NOMO-1 treated with dmso at 0.1 percent for 144 hours (cell line): ENCODE measurements around the gene PPFIA1.
"Not testable (repeated sequence)": the region's sequence is repeated elsewhere in the genome, so short reads cannot be mapped to it uniquely, and the experiment has no call there.

Experiments used
- DNase-seq: peaks from one replicate; lab custom pipeline; 2025; ENCODE audit not compliant: unreplicated experiment; lab: John Stamatoyannopoulos, UW

Gene PPFIA1

GRCh38 chr11:70250876-70251658 lies 19.4 kb upstream of the PPFIA1 start:
- DNase-seq, result no peak

- no peak for DNase-seq
Observed at GRCh38 chr11:70251659-70252321, 18.7 kb upstream of the PPFIA1 start.

- no peak for DNase-seq
Observed at GRCh38 chr11:70252844-70253243, 17.6 kb upstream of the PPFIA1 start.

- no peak for DNase-seq
Observed at GRCh38 chr11:70255477-70256116, 14.9 kb upstream of the PPFIA1 start.

- DNase-seq, result not testable (repeated sequence)
Observed at GRCh38 chr11:70259077-70259476, 11.4 kb upstream of the PPFIA1 start.

GRCh38 chr11:70262951-70263350 lies 7.5 kb upstream of the PPFIA1 start:
- DNase-seq, result no peak

GRCh38 chr11:70263363-70263762 lies 7.1 kb upstream of the PPFIA1 start:
- DNase-seq, result no peak

GRCh38 chr11:70265341-70265740 lies 5.1 kb upstream of the PPFIA1 start:
- no peak for DNase-seq

- no peak for DNase-seq
Observed at GRCh38 chr11:70267405-70267950, 3.0 kb upstream of the PPFIA1 start.

GRCh38 chr11:70268526-70268925 lies 2.0 kb upstream of the PPFIA1 start:
- no peak for DNase-seq

GRCh38 chr11:70270877-70271648 lies 573 bp downstream of the PPFIA1 start:
- peak; percentile 8 for DNase-seq

GRCh38 chr11:70271649-70271953 lies 1.1 kb downstream of the PPFIA1 start:
- DNase-seq, result no peak

- no peak for DNase-seq
Observed at GRCh38 chr11:70272009-70272408, 1.5 kb downstream of the PPFIA1 start.

- DNase-seq, result no peak
Observed at GRCh38 chr11:70278994-70279393, 8.5 kb downstream of the PPFIA1 start.

GRCh38 chr11:70281156-70281609 lies 10.7 kb downstream of the PPFIA1 start:
- no peak for DNase-seq

GRCh38 chr11:70282012-70282411 lies 11.5 kb downstream of the PPFIA1 start:
- no peak for DNase-seq

- no peak for DNase-seq
Observed at GRCh38 chr11:70288721-70289120, 18.2 kb downstream of the PPFIA1 start.

- DNase-seq, result no peak
Observed at GRCh38 chr11:70289582-70289981, 19.1 kb downstream of the PPFIA1 start.

- no peak for DNase-seq
Observed at GRCh38 chr11:70290361-70291065, 20.0 kb downstream of the PPFIA1 start.

GRCh38 chr11:70292166-70292565 lies 21.7 kb downstream of the PPFIA1 start:
- DNase-seq, result no peak

GRCh38 chr11:70292863-70293262 lies 22.4 kb downstream of the PPFIA1 start:
- no peak for DNase-seq
